Skin epidermis (tissue), 12 donors: ENCODE measurements around the gene SKP1.

Source experiments
- H3K27ac ChIP-seq, 21 experiments: fragments of 200-600 bp; sonication (generic) in 11 of 21; one replicate each; pipeline ENCODE4 v1.5.0; 2020; ENCODE audit warnings: mild to moderate bottlenecking in 3 of 21, inconsistent platforms in 2 of 21, moderate library complexity in 2 of 21
- H3K4me3 ChIP-seq, 7 experiments: fragments of 200-600 bp; sonication (generic) in 2 of 7; one replicate each; pipeline ENCODE4 v1.5.0; 2020; ENCODE audit warnings: inconsistent platforms in 2 of 7, mild to moderate bottlenecking in 2 of 7, moderate library complexity in 1 of 7

Gene SKP1

GRCh38 chr5:134100283-134101091 lies 76.3 kb downstream of the SKP1 start:
- peak overlapping the region in 11 of 21 experiments; percentile 0 to 83 (median 56) for H3K27ac ChIP-seq
- no peak overlapping the region for H3K4me3 ChIP-seq

GRCh38 chr5:134099939-134100282 lies 76.8 kb downstream of the SKP1 start:
- Histone ChIP-seq H3K27ac (peak overlapping the region in 10 of 21 experiments; percentile 0 to 83 (median 62)), H3K4me3 (no peak overlapping the region)

- peak overlapping the region in 7 of 21 experiments; percentile 29 to 83 (median 71) for H3K27ac ChIP-seq
- H3K4me3 ChIP-seq: no peak overlapping the region
These were observed 77.4 kb downstream of the SKP1 start for GRCh38 chr5:134099288-134099872.
